GM10266 (cell line): ENCODE results near the gene RBPJL.

Experiments
- DNase-seq: peaks from one replicate; pipeline ENCODE4 v3.0.0; 2012; ENCODE audit errors: extremely low spot score
- CTCF ChIP-seq: IDR thresholded peaks from 2 replicates; pipeline ENCODE4 v1.5.1; 2012; ENCODE audit warnings: mild to moderate bottlenecking, low read depth; ENCODE audit not compliant: control insufficient read depth, insufficient read depth; ENCODE audit errors: missing control alignments

RBPJL gene

DNA sequence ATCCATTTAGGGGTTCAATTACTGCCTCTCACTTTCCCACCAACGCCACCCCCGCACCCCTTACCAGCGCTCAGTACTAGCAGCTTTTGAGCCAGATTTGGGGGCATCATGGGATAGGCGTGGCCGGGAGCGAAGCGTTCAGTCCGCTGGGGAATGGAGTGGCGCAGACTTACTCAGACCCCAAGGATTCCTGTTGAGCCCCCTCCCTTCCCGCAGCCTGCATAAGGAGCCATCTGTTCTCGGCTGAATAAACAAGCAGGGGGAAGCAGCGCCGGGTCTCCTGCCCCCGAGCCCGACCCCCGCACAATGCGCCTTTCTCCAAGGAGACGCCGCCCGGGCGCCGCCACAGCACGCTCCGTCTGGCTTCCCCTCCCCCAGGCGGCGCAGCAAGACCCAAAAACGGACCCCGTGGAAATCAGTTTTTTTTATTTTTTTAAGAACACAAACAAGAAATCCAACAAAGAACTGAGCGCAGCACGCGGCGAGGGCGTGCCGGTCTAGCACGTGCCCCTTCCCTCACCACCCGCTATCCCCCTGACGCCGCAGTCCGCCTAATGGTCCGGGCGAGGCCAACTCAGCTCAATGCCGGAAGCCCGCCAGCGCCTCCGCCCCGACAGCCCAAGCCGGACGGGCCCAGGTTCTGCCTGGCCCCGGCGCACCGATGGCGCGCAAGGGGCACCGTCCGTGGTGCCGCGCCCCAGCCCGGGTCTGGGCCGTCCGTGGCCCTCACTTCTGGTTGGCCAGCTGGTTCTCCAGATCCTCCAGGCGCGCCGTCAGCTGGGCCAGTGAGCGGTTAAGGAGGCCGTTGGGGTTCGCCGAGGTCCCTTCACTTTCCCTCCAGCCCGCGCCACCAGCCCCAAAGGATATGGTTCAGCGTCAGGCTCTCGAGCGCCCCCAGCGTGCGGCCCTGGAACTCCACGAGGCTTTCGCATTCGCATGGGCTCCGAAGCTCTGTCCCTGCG is 13.3 kb upstream of the RBPJL start:
- peak; percentile 90 for DNase-seq
- TF ChIP-seq CTCF, result peak; percentile 87

DNA sequence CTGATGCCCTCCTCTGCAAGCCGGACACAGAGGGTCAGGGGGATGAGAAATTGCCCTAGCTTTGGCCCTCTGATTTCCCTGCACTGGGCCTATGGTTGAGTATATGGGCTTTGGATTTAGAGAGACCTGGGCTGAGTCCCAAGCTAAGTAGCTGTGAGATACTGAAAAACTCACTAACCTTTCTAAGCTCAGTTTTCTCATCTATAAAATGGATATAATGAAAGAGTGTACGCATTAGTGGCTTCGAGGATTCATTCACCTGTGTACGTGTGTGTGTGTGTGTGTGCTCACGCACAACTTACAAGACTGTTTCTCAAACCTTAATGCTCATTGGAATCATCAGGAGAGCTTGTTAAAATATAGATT is 12.7 kb upstream of the RBPJL start:
- TF ChIP-seq CTCF, result no peak
- no peak for DNase-seq

DNA sequence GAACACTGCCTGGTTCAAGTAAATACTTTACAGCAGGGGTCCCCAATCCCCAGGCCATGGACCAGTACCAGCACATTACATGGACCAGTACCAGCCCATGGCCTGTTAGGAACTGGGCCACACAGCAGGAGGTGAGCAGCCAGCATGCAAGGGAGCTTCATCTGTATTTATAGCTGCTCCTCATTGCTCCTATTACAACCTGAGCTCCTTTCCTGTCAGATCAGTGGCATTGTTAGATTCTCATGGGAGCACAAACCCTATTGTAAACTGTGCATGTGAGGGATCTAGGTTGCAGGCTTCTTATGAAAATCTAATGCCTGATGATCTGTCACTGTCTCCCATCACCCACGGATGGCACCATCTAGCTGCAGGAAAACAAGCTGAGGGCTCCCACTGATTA is 12.0 kb upstream of the RBPJL start:
- TF ChIP-seq CTCF, result no peak
- DNase-seq, result no peak

- no peak for TF ChIP-seq CTCF
Measured at GRCh38 chr20:45297786-45298497, 8.7 kb upstream of the RBPJL start.

GRCh38 chr20:45299786-45300185 is 6.9 kb upstream of the RBPJL start:
- DNase-seq, result no peak
- TF ChIP-seq CTCF, result no peak

More at GRCh38 chr20:45297786-45298497, 8.7 kb upstream of the RBPJL start:
- DNase-seq, result no peak

- peak; percentile 70 for DNase-seq
- peak; percentile 43 for TF ChIP-seq CTCF
Measured at GRCh38 chr20:45300961-45301360, 5.7 kb upstream of the RBPJL start.

DNA sequence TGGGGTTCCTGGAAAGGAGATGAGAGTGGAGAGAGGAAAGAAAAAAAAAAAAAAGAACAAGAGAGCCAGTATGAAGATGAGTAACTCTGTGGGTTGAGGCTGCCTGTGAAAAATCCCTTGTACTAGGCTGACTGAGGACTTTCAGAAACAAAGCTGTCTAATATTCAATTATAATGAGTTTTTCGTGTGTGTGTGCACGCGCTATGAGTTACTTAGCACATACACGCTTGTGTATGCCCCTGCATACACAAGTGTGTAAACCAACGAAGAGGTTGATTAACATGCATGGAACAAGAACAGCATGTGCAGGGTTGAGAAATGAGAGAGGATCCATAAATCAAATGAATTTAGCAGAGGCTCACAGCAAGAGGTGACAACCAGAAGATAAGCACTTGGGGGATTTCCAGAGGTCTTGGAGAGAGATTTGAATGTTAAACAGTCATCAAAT is 4.8 kb upstream of the RBPJL start:
- peak; percentile 35 for DNase-seq
- no peak for TF ChIP-seq CTCF
